ENCODE measurements around the gene BZW1. TPM values are rescaled to one million over a fixed set of nuclear protein-coding genes. Genes with fewer than 3 reads are reported as not detected.

The BZW1 gene
- total and polyA plus RNA-seq, 2 of the 4 experiments (the other 2 are of a cell fraction): 204 to 268 TPM

GRCh38 chr2:200821686-200822245, 10.1 kb downstream of the BZW1 start:
- Histone ChIP-seq H3K4me2 (ENCODE audit: low read depth, low read length) (no peak overlapping the region), H3K56ac (ENCODE audit: extremely low read depth, insufficient read depth, low read length) (no peak overlapping the region), H4K8ac (ENCODE audit: low read depth in 2 of 2, low read length in 2 of 2) (no peak overlapping the region), H4K91ac (ENCODE audit: insufficient read depth, low read depth, low read length) (no peak overlapping the region), H3K79me1 (ENCODE audit: low read depth in 1 of 2, low read length in 2 of 2) (peaks cover 21 to 35% of the 10 kb centered on the region in 2 experiments), H2AK9ac (replicated peaks; ENCODE audit: low read depth, low read length, poor library complexity) (no peak overlapping the region), H3K36me3 (ENCODE audit: control insufficient read depth, insufficient read depth, low read length) (peaks cover 32% of the 10 kb centered on the region), H4K20me1 (ENCODE audit: insufficient read depth, low read length) (peaks cover 33% of the 10 kb centered on the region), H2BK20ac (ENCODE audit: low read depth, low read length) (no peak overlapping the region), H2AK5ac (ENCODE audit: low read depth, low read length) (no peak overlapping the region), H2AFZ (replicated peaks; ENCODE audit: low read length, poor library complexity) (no peak overlapping the region), H2BK120ac (ENCODE audit: low read depth, low read length) (no peak overlapping the region), H4K5ac (ENCODE audit: low read depth, low read length) (no peak overlapping the region), H3K4me3 (ENCODE audit: insufficient read depth, low read depth, low read length) (no peak overlapping the region), H3K9me1 (ENCODE audit: insufficient read depth, low read length) (no peaks in the 10 kb centered on the region), H3K9me3 (ENCODE audit: control insufficient read depth, insufficient read depth, low read length) (no peaks in the 10 kb centered on the region), H2BK5ac (ENCODE audit: low read depth, low read length, poor library complexity, severe bottlenecking) (no peak overlapping the region), H3K27ac (ENCODE audit: insufficient read depth, low read length) (no peak overlapping the region), H3K23ac (ENCODE audit: low read depth, low read length) (no peak overlapping the region), H3K4ac (ENCODE audit: low read depth, low read length) (no peak overlapping the region), H3K9ac (ENCODE audit: low read depth, low read length) (no peak overlapping the region), H3K18ac (ENCODE audit: low read depth, low read length) (no peak overlapping the region), H3K27me3 (ENCODE audit: control insufficient read depth, insufficient read depth, low read length) (no peaks in the 10 kb centered on the region), H3K4me1 (ENCODE audit: control insufficient read depth, insufficient read depth, low read length) (peaks cover 3% of the 10 kb centered on the region), H2BK15ac (ENCODE audit: low read depth, low read length) (no peak overlapping the region), H3K14ac (replicated peaks; ENCODE audit: low read depth, low read length) (no peak overlapping the region)
- ATAC-seq (ENCODE audit: low read depth): no peak
- no TSS peak for BruUV-seq (replicated peaks)
- no peak for DNase-seq
- intact Hi-C loops (cut with micrococcal nuclease) (no loop called here), in situ Hi-C loops (cut with MboI; ENCODE audit: low sequenced_read_pairs) (no loop called here), dilution Hi-C loops (cut with HindIII; ENCODE audit: low sequenced_read_pairs, unreplicated experiment) (no loop called here)
- TF ChIP-seq CHD1 (IDR thresholded peaks at IDR 0.05; ENCODE audit: low read depth, low read length): no peak
- no peak for TF ChIP-seq CEBPB (IDR thresholded peaks at IDR 0.05; ENCODE audit: low read depth, low read length)
- no peak for TF ChIP-seq RCOR1 (IDR thresholded peaks at IDR 0.05; ENCODE audit: insufficient replicate concordance, low read length)
- TF ChIP-seq RAD21 (IDR thresholded peaks at IDR 0.05; ENCODE audit: low read length): no peak
- no peak for TF ChIP-seq CTCF (conservative IDR thresholded peaks at IDR 0.05; ENCODE audit: low read depth, low read length)
- no peak for TF ChIP-seq MAFK (IDR thresholded peaks at IDR 0.05; ENCODE audit: low read depth, low read length)
- TF ChIP-seq SMC3 (IDR thresholded peaks at IDR 0.05; ENCODE audit: low read depth, low read length): no peak
- CTCF ChIA-PET: no interaction called here
- POLR2A ChIA-PET (ENCODE audit: unreplicated experiment): interaction anchor here (0.7 kb wide), 1 partner anchor 121 kb away, joined by 4 read pairs; no protein-coding TSS in a partner anchor
- WGBS, 2 experiments (ENCODE audit: extremely low coverage in 2 of 2, insufficient read length in 1 of 2): 100% methylated on average over 2 of the region's 6 CpGs; no CpG with 5 or more reads in 1 of the 2 experiments
